Activated CD8-positive, alpha-beta memory T cell treated with anti-CD3 and anti-CD28 coated beads, Interleukin-2, amount 50 U/mL, for 1 hour (primary cell): ENCODE data around the gene QRSL1.
A peak's percentile ranks its signal among the peaks of the same experiment; 100 is the strongest.
"Not testable (repeated sequence)": the region's sequence is repeated elsewhere in the genome, so short reads cannot be mapped to it uniquely, and the experiment has no call there.

Experiments used
- DNase-seq: peaks from one replicate; pipeline ENCODE4 v3.0.0-alpha.2; 2020; ENCODE audit errors: extremely low read depth

QRSL1 gene, protein sequence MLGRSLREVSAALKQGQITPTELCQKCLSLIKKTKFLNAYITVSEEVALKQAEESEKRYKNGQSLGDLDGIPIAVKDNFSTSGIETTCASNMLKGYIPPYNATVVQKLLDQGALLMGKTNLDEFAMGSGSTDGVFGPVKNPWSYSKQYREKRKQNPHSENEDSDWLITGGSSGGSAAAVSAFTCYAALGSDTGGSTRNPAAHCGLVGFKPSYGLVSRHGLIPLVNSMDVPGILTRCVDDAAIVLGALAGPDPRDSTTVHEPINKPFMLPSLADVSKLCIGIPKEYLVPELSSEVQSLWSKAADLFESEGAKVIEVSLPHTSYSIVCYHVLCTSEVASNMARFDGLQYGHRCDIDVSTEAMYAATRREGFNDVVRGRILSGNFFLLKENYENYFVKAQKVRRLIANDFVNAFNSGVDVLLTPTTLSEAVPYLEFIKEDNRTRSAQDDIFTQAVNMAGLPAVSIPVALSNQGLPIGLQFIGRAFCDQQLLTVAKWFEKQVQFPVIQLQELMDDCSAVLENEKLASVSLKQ

GRCh38 chr6:106629103-106629858 lies at the start of gene QRSL1, which contains the start of gene RTN4IP1:
QRSL1 (plus strand) TSS chr6:106629578; CDS start chr6:106629682, 104 bp downstream.
RTN4IP1 (minus strand) TSS chr6:106629498; CDS start chr6:106629021, 477 bp downstream.
- peak; percentile 69 for DNase-seq

- no peak for DNase-seq
These were observed 47.9 kb upstream of the QRSL1 start for GRCh38 chr6:106581468-106581867.

- DNase-seq, result no peak
These were observed 42.5 kb upstream of the QRSL1 start for GRCh38 chr6:106586815-106587415.

DNA sequence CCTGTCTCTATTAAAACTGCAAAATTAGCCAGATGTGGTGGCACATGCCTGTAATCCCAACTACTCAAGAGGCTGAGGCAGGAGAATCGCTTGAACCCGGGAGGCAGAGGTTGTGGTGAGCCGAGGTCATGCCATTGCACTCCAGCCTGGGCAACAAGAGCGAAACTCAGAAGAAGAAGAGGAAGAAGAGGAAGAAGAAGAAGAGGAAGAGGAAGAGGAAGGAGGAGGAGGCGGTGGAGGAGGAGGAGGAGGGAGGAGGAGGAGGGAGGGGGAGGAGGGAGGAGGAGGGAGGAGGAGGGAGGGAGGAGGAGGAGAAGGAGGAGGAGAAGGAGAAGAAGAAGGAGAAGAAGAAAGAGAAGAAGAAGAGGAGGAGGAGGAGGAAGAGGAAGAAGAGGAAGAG lies 40.4 kb upstream of the QRSL1 start:
- not testable (repeated sequence) for DNase-seq

GRCh38 chr6:106591111-106591825 lies 38.1 kb upstream of the QRSL1 start:
- no peak for DNase-seq

DNA sequence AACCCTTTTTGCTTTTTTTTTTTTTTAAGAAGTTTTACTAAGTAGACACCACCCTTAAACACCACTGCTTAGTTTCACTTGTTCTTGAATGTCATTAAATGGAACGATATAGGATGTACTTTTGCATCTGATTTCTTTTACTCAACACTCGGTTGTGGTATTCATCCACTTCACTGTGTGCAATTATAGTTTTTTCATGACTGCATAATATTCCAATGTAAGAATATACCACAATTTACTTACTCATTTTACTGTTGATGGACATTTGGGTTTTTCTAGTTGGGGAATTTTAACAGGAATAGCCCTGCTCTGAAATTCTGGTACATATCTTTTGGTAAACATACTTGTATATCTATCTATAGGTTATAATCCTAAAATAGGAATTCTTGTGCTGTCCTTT lies 29.9 kb upstream of the QRSL1 start:
- DNase-seq, result no peak

DNA sequence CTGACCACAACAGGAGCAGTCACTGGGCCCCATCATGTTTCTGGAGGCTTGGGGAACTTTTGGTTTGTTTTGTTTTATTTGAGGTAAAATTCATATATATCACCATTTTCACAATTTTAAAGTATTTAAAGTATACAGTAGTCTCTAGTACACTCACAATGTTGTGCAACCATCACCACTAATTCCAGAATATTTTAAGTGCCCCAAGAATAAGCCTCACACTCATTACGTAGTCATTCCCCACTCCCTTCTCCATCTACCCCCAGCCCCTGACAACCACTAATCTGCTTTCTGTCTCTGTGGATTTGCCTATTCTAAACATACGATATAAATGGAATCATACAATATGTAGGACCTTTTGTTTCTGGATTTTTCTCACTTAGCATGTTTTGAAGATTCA lies 29.0 kb upstream of the QRSL1 start:
- DNase-seq, result no peak

GRCh38 chr6:106608080-106608668 lies 21.2 kb upstream of the QRSL1 start:
- no peak for DNase-seq

DNA sequence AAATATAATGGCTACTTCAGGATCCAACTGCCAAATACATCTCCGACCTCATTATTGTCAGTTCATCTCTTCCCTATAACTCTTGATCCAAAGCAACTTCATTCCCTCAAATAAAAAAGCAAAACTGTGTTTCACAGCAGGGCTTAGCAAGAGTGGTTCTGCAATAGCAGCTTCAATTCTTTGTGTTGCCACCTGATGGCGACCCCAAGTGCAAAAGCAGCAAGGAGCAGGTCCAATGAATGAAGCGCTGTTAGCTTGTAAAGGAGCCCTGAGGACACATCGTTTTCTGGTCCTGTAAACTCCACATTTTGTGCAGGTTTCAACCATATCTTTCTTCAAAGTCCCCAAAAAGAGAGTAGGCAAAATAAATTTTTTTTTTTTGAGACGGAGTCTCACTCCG lies 19.7 kb upstream of the QRSL1 start:
- DNase-seq, result no peak

- no peak for DNase-seq
These were observed 18.3 kb upstream of the QRSL1 start for GRCh38 chr6:106611030-106611429.

DNA sequence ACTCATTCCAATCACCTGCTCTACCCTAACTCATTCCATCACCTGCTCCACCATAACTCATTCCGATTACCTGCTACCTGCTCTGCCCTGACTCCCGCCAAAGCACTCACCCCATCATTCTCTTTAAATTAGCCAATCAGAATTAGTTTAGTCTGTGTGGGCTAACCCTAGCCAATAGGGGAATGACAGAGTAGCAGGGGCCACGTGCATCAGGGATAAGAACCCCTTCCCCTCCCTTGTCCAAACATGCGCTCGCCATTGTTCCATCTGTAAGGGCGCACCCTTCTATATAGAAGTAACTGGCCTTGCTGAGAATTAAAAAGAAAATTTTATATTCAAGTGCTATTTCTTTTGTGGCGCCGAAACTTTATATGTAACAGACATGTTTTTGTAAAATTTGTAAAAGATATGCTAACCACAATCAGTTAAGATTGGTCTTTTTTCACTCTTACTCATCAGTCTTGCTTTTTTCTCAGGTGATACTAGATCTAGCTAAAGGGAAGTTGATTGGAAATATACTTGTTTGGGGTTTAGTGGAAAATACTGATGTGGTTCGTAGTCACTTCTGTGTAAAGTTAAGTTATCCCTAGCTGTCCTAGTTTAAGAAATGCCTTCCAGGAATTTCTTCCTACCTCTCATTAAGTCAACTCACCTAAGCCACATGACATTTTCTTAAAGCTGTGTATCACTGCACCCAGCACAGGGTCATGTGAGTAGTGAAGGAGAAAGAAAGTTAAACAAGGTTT lies 16.5 kb upstream of the QRSL1 start:
- no peak for DNase-seq

GRCh38 chr6:106613590-106613989 lies 15.8 kb upstream of the QRSL1 start:
- DNase-seq, result no peak

DNA sequence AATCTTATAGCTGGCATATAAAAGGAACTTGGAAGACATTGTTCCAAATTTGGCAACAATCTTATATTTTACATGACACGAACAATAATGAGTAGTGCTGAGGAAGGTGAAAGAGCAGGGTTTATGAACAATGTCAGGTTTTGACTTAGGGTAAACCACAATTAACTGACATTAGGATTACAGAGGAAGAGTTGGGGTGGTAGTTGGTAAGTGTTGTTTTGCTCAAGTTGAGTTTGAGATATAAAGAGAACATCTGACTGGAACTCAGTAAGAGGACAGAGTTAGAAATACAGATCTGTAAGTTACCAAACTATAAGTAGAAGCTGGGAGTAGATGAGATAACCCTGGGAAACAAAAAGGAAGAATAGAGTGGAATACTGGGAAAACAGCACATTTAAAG lies 15.2 kb upstream of the QRSL1 start:
- no peak for DNase-seq

DNA sequence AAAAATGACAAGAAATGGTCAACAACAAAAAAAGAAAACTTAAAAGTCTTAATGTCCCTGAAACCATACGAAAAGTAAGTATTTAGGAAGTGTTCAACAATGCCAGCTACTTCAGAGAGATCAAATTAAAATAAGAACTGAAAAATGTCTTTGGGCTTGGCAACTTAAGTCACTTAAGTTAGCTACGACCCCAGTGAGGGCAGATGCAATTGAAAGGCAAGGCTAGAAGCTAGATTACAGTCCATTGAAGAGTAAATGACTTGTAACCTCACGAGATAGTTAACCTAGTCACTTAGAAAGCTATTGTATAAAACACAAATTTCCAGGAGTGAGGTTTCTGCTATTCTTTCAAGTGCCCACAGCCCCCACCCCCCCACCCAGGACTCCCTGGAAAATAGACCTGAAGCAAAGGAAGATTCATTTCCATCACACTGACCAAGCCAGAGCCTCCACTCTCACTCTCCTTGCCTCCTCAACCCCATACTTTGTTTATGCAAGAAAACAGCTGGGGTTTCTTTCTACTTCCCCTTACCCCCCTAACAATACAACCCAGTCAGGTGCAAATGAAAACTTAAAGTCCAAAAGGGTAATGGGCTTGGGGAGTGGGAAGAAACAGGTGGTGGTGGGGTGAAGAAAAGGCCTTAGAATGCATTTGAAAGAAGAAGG lies 14.7 kb upstream of the QRSL1 start:
- no peak for DNase-seq

DNA sequence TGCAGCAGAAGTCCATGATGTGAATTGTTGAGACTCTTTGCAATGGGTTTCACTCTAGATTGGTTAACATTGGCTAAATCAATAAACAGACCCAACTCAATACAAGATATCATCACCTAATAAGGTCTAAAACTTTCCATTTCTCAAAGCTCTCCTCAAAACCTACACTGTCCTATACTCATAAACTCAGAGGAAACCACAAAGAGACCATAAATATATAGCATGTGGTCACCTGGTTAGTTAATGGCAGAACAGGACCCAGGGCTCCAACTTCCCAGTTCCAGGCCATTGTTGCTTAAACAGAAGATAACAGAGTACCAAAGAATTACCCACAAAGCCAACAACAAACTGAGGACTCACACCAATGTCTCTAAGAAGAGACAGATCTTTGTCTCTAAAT lies 12.1 kb upstream of the QRSL1 start:
- DNase-seq, result no peak

- DNase-seq, result no peak
These were observed 11.5 kb upstream of the QRSL1 start for GRCh38 chr6:106617857-106618256.

- DNase-seq, result no peak
These were observed 11.1 kb upstream of the QRSL1 start for GRCh38 chr6:106618324-106618723.

DNA sequence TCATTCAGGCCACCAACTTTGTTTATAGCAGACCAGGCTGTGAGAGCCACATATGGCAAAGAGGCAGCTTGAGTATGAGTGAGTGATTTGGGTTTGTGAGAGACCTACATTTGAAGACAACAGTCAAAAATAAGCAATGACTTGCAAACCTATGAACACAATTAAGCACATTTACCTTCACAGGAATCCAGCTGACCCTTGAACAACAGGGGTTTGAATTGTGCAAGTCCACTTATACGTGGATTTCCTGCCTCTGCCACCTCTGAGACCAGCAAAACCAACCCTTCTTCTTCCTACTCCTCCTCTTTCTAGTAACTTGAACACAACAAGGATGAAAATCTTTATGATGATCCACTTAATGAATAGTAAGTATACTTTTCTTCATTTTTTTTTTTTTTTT lies 10.2 kb upstream of the QRSL1 start:
- DNase-seq, result no peak

DNA sequence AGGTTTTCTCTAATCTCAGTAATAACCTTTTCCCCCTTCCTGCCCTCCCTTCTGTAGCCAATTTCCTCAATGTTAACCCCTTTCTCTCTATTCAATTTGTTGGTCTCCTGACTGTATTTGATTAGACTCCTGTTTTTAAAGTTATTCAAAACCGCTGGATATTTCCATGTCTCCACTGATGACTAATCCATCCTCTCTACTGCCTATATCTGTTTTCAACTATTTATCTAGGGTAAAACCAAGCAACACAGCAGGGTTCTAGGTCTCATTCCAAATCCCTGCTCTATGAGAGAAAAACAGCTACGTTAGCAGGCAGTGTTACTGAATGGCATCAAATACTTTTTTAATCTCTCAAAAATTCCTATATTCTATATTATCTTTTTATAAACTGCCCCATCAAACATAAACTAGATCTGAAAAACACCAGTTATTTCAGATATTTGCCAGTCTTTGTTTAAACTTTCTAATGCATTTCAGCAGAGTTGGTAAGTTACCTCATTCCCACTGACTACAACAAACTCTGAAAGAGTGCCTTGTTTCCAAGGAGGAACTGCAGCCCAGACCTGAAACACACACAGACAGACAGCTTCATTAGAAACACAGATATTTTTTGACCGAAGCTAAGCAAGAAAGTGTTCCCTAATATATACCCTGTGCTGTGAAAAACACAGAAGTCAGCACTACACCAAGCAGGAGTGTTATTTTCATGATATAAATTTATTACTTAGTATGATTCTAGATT lies 8.3 kb upstream of the QRSL1 start:
- DNase-seq, result no peak
